Gastroesophageal sphincter (tissue), 4 donors: Measurements from ENCODE around the gene GAS2L2. TPM values are rescaled to one million over a fixed set of nuclear protein-coding genes. Genes with fewer than 3 reads are reported as not detected.

Source experiments
- ATAC-seq: fragments of 150-250 bp; one replicate; pipeline ENCODE4 v1.9.1; 2016; ENCODE audit warnings: mild to moderate bottlenecking, moderate library complexity
- H3K27ac ChIP-seq, 4 donors: fragments of 200-600 bp; sonication (generic) in 3 of 4; 1 replicate in 3 of 4; 2 replicates in 1 of 4; pipeline ENCODE4 v1.5.1; 2016 to 2019
- H3K27me3 ChIP-seq: fragments of 200-600 bp; sonication (generic); one replicate; pipeline ENCODE4 v1.5.1; 2019
- H3K36me3 ChIP-seq, 2 donors: fragments of 200-600 bp; sonication (generic); one replicate each; pipeline ENCODE4 v1.5.1; 2019; ENCODE audit warnings: control low read depth in 1 of 2
- H3K4me1 ChIP-seq, 3 donors: fragments of 200-600 bp; sonication (generic); 1 replicate in 2 of 3; 2 replicates in 1 of 3; pipeline ENCODE4 v1.5.1; 2016 to 2019; ENCODE audit warnings: control low read depth in 2 of 3
- H3K4me3 ChIP-seq, 2 donors: fragments of 200-600 bp; sonication (generic); one replicate each; pipeline ENCODE4 v1.5.1; 2019; ENCODE audit warnings: mild to moderate bottlenecking in 1 of 2, moderate library complexity in 1 of 2
- H3K9me3 ChIP-seq, 3 donors: fragments of 200-600 bp; sonication (generic); one replicate each; pipeline ENCODE4 v1.5.1; 2017 to 2019; ENCODE audit warnings: control low read depth in 2 of 3
- EP300 ChIP-seq: sonication (generic); formaldehyde crosslinking; IDR thresholded peaks from one replicate; pipeline ENCODE4 v1.6.1; 2017; ENCODE audit warnings: antibody characterized with exemption, mild to moderate bottlenecking
- POLR2A ChIP-seq, 2 donors: fragments of 450-650 bp; IDR thresholded peaks; one replicate each; pipeline ENCODE4 v1.6.1; 2017; ENCODE audit warnings: antibody characterized with exemption in 2 of 2, mild to moderate bottlenecking in 2 of 2, moderate library complexity in 1 of 2
- POLR2AphosphoS5 ChIP-seq: sonication (generic); formaldehyde crosslinking; IDR thresholded peaks from one replicate; pipeline ENCODE4 v1.6.1; 2017; ENCODE audit warnings: antibody characterized with exemption
- WGBS, 2 donors: methylation state at CpG; one replicate each; pipeline ENCODE4 v1.1.5; 2018; ENCODE audit warnings: low coverage in 1 of 2; 5-methylcytosine and 5-hydroxymethylcytosine counted together
- total RNA-seq, 4 donors: library from RNA; depleted of rRNA; stranded (reverse); fragments of >200 nt; gene quantifications; one replicate each; pipeline ENCODE4 v1.1.0, GENCODE V29; 2016
- TF ChIP-seq, protein P1 (sequence below), 4 experiments: fragments of 200-600 bp in 2 of 4; fragments of 450-650 bp in 2 of 4; sonication (generic) in 1 of 4; IDR thresholded peaks; one replicate each; pipeline ENCODE4 v1.5.1; 2017 to 2019; ENCODE audit warnings: antibody characterized with exemption in 4 of 4, mild to moderate bottlenecking in 2 of 4, moderate library complexity in 2 of 4

GAS2L2 gene
- total RNA-seq, 4 donors from 2014 or later, result 1.5 TPM; not detected in 3

DNA sequence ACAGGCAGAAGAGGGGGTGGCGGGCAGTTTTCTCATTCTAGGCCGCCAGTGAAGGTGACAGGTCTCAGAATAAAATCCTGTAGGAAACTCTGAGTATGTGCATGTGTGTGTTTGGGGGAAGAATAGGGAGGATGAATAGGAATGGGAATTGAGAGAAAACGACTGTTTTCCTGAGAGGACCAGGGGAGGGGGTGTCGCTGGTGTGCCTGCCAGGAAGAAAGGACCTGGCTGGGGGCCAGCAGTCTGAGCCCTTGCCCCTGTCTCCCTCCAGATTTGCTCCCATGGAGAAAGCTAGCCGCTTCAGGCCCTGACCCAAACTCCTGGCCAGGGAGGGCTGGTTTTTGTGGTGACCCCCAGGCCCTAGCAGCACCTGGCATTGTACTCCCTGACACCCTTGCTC lies 22.0 kb upstream of the GAS2L2 start:
- Histone ChIP-seq H3K27ac (peak overlapping the region; percentile 88 to 92 (median 90)), H3K9me3 (no peaks in the 10 kb centered on the region), H3K36me3 (peaks cover 0 to 9% of the 10 kb centered on the region in 2 donors), H3K4me1 (peaks cover 3 to 74% (median 12%) of the 10 kb centered on the region in 3 donors), H3K27me3 (no peaks in the 10 kb centered on the region), H3K4me3 (peak overlapping the region; percentile 8 to 37)
- WGBS, 2 donors, result 10 to 37% methylated on average over 3 of the region's 5 CpGs
- TF ChIP-seq POLR2AphosphoS5 (no peak), POLR2A (IDR thresholded peaks at IDR 0.05) (no peak), EP300 (no peak)
- TF ChIP-seq, protein P1, sequence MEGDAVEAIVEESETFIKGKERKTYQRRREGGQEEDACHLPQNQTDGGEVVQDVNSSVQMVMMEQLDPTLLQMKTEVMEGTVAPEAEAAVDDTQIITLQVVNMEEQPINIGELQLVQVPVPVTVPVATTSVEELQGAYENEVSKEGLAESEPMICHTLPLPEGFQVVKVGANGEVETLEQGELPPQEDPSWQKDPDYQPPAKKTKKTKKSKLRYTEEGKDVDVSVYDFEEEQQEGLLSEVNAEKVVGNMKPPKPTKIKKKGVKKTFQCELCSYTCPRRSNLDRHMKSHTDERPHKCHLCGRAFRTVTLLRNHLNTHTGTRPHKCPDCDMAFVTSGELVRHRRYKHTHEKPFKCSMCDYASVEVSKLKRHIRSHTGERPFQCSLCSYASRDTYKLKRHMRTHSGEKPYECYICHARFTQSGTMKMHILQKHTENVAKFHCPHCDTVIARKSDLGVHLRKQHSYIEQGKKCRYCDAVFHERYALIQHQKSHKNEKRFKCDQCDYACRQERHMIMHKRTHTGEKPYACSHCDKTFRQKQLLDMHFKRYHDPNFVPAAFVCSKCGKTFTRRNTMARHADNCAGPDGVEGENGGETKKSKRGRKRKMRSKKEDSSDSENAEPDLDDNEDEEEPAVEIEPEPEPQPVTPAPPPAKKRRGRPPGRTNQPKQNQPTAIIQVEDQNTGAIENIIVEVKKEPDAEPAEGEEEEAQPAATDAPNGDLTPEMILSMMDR (IDR thresholded peaks at IDR 0.05), result no peak
- no peak for ATAC-seq

DNA sequence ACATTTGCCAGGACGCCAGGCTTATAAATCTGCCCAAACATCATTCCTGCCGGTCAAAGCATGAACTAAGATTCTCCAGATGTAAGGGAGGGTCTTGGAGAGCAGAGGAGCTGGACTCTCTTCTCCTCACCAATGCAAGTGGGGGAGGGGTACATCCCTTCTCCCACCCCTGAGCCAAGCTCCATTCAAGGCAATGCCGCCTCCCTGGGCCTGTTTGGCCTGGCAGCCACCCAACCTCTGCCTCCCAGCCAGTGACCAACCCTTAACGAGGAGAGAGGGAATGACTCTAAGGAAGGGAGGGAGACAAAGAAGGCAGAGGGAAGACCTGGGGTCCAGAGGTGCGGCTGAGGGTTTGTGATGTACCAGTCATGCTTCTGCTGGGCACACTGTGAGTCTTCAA lies 21.5 kb upstream of the GAS2L2 start:
- peaks cover 0 to 9% of the 10 kb centered on the region in 2 donors for H3K36me3 ChIP-seq
- peak; percentile 83 for ATAC-seq
- WGBS, 2 donors, result 20% methylated on average over 1 of the region's 5 CpGs; no CpG with 5 or more reads in 1 of the 2 donors
- H3K4me3 ChIP-seq, result peak overlapping the region; percentile 8 to 37
- H3K27me3 ChIP-seq, result no peaks in the 10 kb centered on the region
- H3K27ac ChIP-seq, result peak overlapping the region; percentile 88 to 92 (median 90)
- peaks cover 3 to 74% (median 12%) of the 10 kb centered on the region in 3 donors for H3K4me1 ChIP-seq
- no peaks in the 10 kb centered on the region for H3K9me3 ChIP-seq
- TF ChIP-seq POLR2AphosphoS5, result peak; percentile 78
- TF ChIP-seq POLR2A (IDR thresholded peaks at IDR 0.05), result peak; percentile 18 to 31
- TF ChIP-seq EP300, result no peak
- TF ChIP-seq, protein P1 (IDR thresholded peaks at IDR 0.05), result no peak

DNA sequence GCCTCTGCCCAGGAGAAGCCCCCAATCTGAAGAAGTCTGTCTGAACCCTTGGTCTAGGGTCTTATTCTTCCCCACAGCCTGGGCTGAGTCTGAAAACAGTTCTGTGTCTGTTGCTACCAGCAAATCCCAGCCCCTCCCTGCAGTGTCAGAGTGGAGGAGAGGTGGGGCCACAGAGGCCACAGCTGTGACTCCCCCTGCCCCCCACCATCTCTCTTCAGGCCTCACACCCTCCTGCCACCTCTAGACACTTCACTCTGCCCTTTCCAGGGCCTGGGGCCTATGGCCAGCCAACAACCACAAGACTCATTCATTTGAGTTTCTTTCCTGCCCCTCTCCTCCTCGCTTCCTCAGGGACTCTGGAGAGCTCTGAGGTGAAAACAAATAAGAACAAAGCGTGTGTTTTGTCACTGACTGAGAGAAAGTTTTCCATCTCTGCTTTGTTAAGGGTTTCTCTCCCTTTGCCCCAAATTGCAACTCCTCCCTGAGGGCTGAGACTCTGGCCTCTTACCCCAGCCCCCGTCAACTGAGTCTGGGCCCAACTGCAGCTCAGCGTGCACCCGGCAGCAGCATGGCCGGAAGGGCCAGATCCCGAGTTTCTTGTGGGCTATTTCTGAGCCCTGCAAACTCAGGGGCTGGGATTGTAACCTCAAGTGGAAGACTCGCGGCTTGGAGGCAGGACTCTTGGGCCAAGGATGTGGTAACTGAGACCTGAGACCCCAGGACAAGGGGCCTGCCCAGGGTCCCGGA lies 20.8 kb upstream of the GAS2L2 start:
- WGBS, 2 donors, result 40 to 47% methylated on average over 2 of the region's 10 CpGs
- TF ChIP-seq, protein P1 (IDR thresholded peaks at IDR 0.05), result no peak
- TF ChIP-seq EP300, result no peak
- no peak for TF ChIP-seq POLR2A (IDR thresholded peaks at IDR 0.05)
- TF ChIP-seq POLR2AphosphoS5, result no peak
- Histone ChIP-seq H3K27ac (peak overlapping the region; percentile 88 to 92 (median 90)), H3K36me3 (peaks cover 0 to 9% of the 10 kb centered on the region in 2 donors), H3K4me1 (peaks cover 3 to 71% (median 12%) of the 10 kb centered on the region in 3 donors), H3K9me3 (no peaks in the 10 kb centered on the region), H3K27me3 (no peaks in the 10 kb centered on the region), H3K4me3 (no peak overlapping the region)
- ATAC-seq, result peak; percentile 1

DNA sequence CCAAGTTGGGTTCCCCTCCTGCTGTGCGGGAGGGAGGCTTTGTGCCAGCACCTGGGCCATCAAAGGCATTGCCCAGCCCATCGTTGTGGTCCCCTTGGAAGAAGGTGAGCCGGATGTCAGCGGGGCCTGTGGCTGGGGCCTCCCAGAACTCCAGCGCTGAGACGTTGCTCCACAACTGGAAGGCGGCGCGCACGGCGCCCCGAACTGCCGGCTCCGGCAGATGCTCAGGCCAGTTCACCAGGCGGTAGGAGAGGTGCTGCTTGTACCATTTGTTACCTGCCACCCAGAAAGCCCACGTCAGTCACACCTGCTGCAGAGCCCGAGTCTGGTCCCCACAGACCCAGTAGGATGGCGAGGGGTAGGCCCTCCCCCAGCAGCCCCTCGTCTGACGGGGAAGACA lies 20.1 kb upstream of the GAS2L2 start:
- H3K27ac ChIP-seq, result peak overlapping the region; percentile 88 to 92 (median 90)
- H3K27me3 ChIP-seq, result no peaks in the 10 kb centered on the region
- ATAC-seq, result no peak
- peaks cover 0 to 9% of the 10 kb centered on the region in 2 donors for H3K36me3 ChIP-seq
- no CpG with 5 or more reads among the region's 20 CpGs for WGBS, 2 donors
- H3K9me3 ChIP-seq, result no peaks in the 10 kb centered on the region
- no peak overlapping the region for H3K4me3 ChIP-seq
- no peak for TF ChIP-seq POLR2AphosphoS5
- TF ChIP-seq, protein P1 (IDR thresholded peaks at IDR 0.05), result no peak
- no peak for TF ChIP-seq EP300
- no peak for TF ChIP-seq POLR2A (IDR thresholded peaks at IDR 0.05)
- H3K4me1 ChIP-seq, result peaks cover 3 to 63% (median 12%) of the 10 kb centered on the region in 3 donors
